Neuronal stem cell (in vitro differentiated cells): Measurements from ENCODE around the gene OMP.

Experiments used
- DNase-seq: peaks from one replicate; pipeline ENCODE4 v3.0.0-alpha.2; 2013; ENCODE audit warnings: low spot score
- H2AFZ ChIP-seq: one replicate; pipeline ENCODE4 v1.6.1; 2013; ENCODE audit warnings: mild to moderate bottlenecking, low read length, inconsistent platforms
- H2AK5ac ChIP-seq: 2 replicates; pipeline ENCODE4 v1.6.1; 2013; ENCODE audit warnings: low read depth, mild to moderate bottlenecking, inconsistent platforms, low read length, moderate library complexity, mixed read lengths
- H2BK120ac ChIP-seq: 2 replicates; pipeline ENCODE4 v1.6.1; 2013; ENCODE audit warnings: low read depth, mild to moderate bottlenecking, inconsistent platforms, low read length, moderate library complexity, mixed read lengths
- H2BK12ac ChIP-seq: one replicate; pipeline ENCODE4 v1.6.1; 2013; ENCODE audit warnings: low read length, inconsistent platforms
- H2BK15ac ChIP-seq: 2 replicates; pipeline ENCODE4 v1.6.1; 2013; ENCODE audit warnings: mild to moderate bottlenecking, low read length, inconsistent platforms, mixed read lengths
- H2BK5ac ChIP-seq: one replicate; pipeline ENCODE4 v1.6.1; 2013; ENCODE audit warnings: inconsistent platforms, mild to moderate bottlenecking, low read length, moderate library complexity
- H3K14ac ChIP-seq: one replicate; pipeline ENCODE4 v1.6.1; 2013; ENCODE audit warnings: low read length, inconsistent platforms
- H3K18ac ChIP-seq: 2 replicates; pipeline ENCODE4 v1.6.1; 2013; ENCODE audit warnings: low read length, inconsistent platforms
- H3K23ac ChIP-seq: 2 replicates; pipeline ENCODE4 v1.6.1; 2013; ENCODE audit warnings: low read depth, mild to moderate bottlenecking, mixed read lengths, low read length, inconsistent platforms; ENCODE audit not compliant: poor library complexity
- H3K27ac ChIP-seq: replicated peaks from 3 replicates; pipeline ENCODE4 v1.5.1; 2013; ENCODE audit warnings: low read length, inconsistent platforms
- H3K27me3 ChIP-seq, 3 experiments: 2 replicates each; pipeline ENCODE4 v1.6.1; 2013; ENCODE audit warnings: low read length in 3 of 3, mild to moderate bottlenecking in 2 of 3, inconsistent platforms in 1 of 3, low read depth in 1 of 3, mixed read lengths in 1 of 3, moderate library complexity in 1 of 3; ENCODE audit not compliant: control insufficient read depth in 3 of 3, insufficient read depth in 3 of 3
- H3K36me3 ChIP-seq, 2 donors: replicated peaks in 1 of 2; 2 replicates each; pipeline ENCODE4 v1.6.1; 2013; ENCODE audit warnings: low read length in 2 of 2; ENCODE audit not compliant: control insufficient read depth in 2 of 2, insufficient read depth in 2 of 2
- H3K4ac ChIP-seq: 2 replicates; pipeline ENCODE4 v1.6.1; 2013; ENCODE audit warnings: inconsistent platforms, mild to moderate bottlenecking, low read length, moderate library complexity
- H3K4me1 ChIP-seq, 2 donors: 1 replicate in 1 of 2; 2 replicates in 1 of 2; pipeline ENCODE4 v1.6.1; 2013; ENCODE audit warnings: low read length in 2 of 2, low read depth in 1 of 2; ENCODE audit not compliant: control insufficient read depth in 2 of 2, insufficient read depth in 1 of 2
- H3K4me2 ChIP-seq: one replicate; pipeline ENCODE4 v1.6.1; 2013; ENCODE audit warnings: mild to moderate bottlenecking, low read length, inconsistent platforms; ENCODE audit not compliant: insufficient read depth, poor library complexity, severe bottlenecking
- H3K4me3 ChIP-seq, 2 donors: 2 replicates each; pipeline ENCODE4 v1.5.1; 2013; ENCODE audit warnings: low read length in 2 of 2, mild to moderate bottlenecking in 2 of 2, inconsistent platforms in 1 of 2, moderate library complexity in 1 of 2
- H3K79me1 ChIP-seq: one replicate; pipeline ENCODE4 v1.6.1; 2013; ENCODE audit warnings: low read depth, mild to moderate bottlenecking, inconsistent platforms, low read length, moderate library complexity
- H3K9ac ChIP-seq: one replicate; pipeline ENCODE4 v1.6.1; 2013; ENCODE audit warnings: mild to moderate bottlenecking, low read depth, low read length, inconsistent platforms; ENCODE audit not compliant: poor library complexity
- H3K9me3 ChIP-seq, 2 donors: replicated peaks in 1 of 2; 2 replicates each; pipeline versions ENCODE3 to v1.6.1; 2013; ENCODE audit warnings: low read length in 2 of 2, mild to moderate bottlenecking in 2 of 2, inconsistent platforms in 1 of 2, low read depth in 1 of 2, mixed read lengths in 1 of 2, moderate library complexity in 1 of 2; ENCODE audit not compliant: control insufficient read depth in 2 of 2, insufficient read depth in 1 of 2
- H4K8ac ChIP-seq: one replicate; pipeline ENCODE4 v1.6.1; 2013; ENCODE audit warnings: low read depth, mild to moderate bottlenecking, inconsistent platforms, low read length, moderate library complexity
- H4K91ac ChIP-seq: one replicate; pipeline ENCODE4 v1.6.1; 2013; ENCODE audit warnings: low read length, low read depth, mild to moderate bottlenecking, inconsistent platforms; ENCODE audit not compliant: poor library complexity
- WGBS, 2 donors: extraction: QIAGEN DNeasy Blood & Tissue Kit; methylation state at CpG; one replicate each; pipeline ENCODE4 v1.1.7; 2013; ENCODE audit warnings: missing lambda C conversion rate in 2 of 2, mixed read lengths in 1 of 2; ENCODE audit not compliant: insufficient read length in 2 of 2, insufficient replicate concordance in 1 of 2; ENCODE audit errors: extremely low coverage in 2 of 2; 5-methylcytosine and 5-hydroxymethylcytosine counted together

OMP gene

GRCh38 chr11:77127235-77127911 is 24.7 kb downstream of the OMP start:
- Histone ChIP-seq H2BK12ac (peak overlapping the region; percentile 80), H3K27ac (no peak overlapping the region), H3K23ac (peak overlapping the region; percentile 44), H2BK120ac (no peak overlapping the region), H3K4ac (no peak overlapping the region), H4K91ac (no peak overlapping the region), H3K9me3 (no peaks in the 10 kb centered on the region), H3K36me3 (peaks cover 0 to 33% of the 10 kb centered on the region in 2 donors), H3K18ac (peak overlapping the region; percentile 95), H3K79me1 (no peaks in the 10 kb centered on the region), H3K4me3 (peak overlapping the region; percentile 33 to 68), H3K4me1 (peaks cover 11 to 12% of the 10 kb centered on the region in 2 donors), H3K4me2 (peak overlapping the region; percentile 71), H3K14ac (no peak overlapping the region), H3K27me3 (no peaks in the 10 kb centered on the region), H2AK5ac (peak overlapping the region; percentile 40), H2BK5ac (no peak overlapping the region), H4K8ac (no peak overlapping the region), H2BK15ac (peak overlapping the region; percentile 90), H2AFZ (peak overlapping the region; percentile 88), H3K9ac (peak overlapping the region; percentile 46)
- no CpG with 5 or more reads among the region's 27 CpGs for WGBS, 2 donors
- DNase-seq, result peak; percentile 64

DNA sequence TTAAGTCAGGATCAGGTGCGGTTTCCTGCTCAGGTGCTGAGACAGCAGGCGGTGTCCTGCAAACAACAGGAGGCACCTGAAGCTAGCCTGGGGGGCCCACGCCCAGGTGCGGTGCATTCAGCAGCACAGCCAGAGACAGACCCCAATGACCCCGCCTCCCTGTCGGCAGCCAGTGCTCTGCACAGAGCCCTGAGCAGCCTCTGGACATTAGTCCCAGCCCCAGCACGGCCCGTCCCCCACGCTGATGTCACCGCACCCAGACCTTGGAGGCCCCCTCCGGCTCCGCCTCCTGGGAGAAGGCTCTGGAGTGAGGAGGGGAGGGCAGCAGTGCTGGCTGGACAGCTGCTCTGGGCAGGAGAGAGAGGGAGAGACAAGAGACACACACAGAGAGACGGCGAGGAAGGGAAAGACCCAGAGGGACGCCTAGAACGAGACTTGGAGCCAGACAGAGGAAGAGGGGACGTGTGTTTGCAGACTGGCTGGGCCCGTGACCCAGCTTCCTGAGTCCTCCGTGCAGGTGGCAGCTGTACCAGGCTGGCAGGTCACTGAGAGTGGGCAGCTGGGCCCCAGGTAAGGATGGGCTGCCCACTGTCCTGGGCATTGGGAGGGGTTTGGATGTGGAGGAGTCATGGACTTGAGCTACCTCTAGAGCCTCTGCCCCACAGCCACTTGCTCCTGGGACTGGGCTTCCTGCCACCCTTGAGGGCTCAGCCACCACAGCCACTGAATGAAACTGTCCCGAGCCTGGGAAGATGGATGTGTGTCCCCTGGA is 25.5 kb downstream of the OMP start, which contains the start of gene MYO7A:
Gene MYO7A, plus strand, starts transcription at position 327 of the 772 bp plus-strand sequence. CDS start 2,389 bp downstream, outside the sequence.
- H3K18ac ChIP-seq, result peak within 1 kb of the TSS; percentile 95
- peak within 1 kb of the TSS; percentile 71 for H3K4me2 ChIP-seq
- H2BK5ac ChIP-seq, result peak within 1 kb of the TSS; percentile 14
- H3K9ac ChIP-seq, result peak within 1 kb of the TSS; percentile 46
- no CpG with 5 or more reads among the region's 20 CpGs for WGBS, 2 donors
- H3K9me3 ChIP-seq, result no peaks in the 10 kb centered on the region
- peak within 1 kb of the TSS; percentile 64 for H3K14ac ChIP-seq
- H2BK120ac ChIP-seq, result no peak within 1 kb of the TSS
- peak within 1 kb of the TSS; percentile 33 to 68 for H3K4me3 ChIP-seq
- H3K4ac ChIP-seq, result no peak within 1 kb of the TSS
- H2BK15ac ChIP-seq, result peak within 1 kb of the TSS; percentile 90
- H2AK5ac ChIP-seq, result peak within 1 kb of the TSS; percentile 86
- peak within 1 kb of the TSS; percentile 88 for H2AFZ ChIP-seq
- H3K27ac ChIP-seq, result no peak within 1 kb of the TSS
- H3K27me3 ChIP-seq, result no peaks in the 10 kb centered on the region
- DNase-seq, result peak; percentile 37
- peak within 1 kb of the TSS; percentile 80 for H2BK12ac ChIP-seq
- peak within 1 kb of the TSS; percentile 56 for H3K23ac ChIP-seq
- peaks cover 11 to 12% of the 10 kb centered on the region in 2 donors for H3K4me1 ChIP-seq
- peaks cover 0 to 25% of the 10 kb centered on the region in 2 donors for H3K36me3 ChIP-seq
- peak within 1 kb of the TSS; percentile 9 for H4K91ac ChIP-seq
- H3K79me1 ChIP-seq, result no peaks in the 10 kb centered on the region
- no peak within 1 kb of the TSS for H4K8ac ChIP-seq

GRCh38 chr11:77129069-77129841 is 26.6 kb downstream of the OMP start:
- H3K4me3 ChIP-seq, result no peak overlapping the region
- no peak overlapping the region for H3K27ac ChIP-seq
- H3K27me3 ChIP-seq, result no peaks in the 10 kb centered on the region
- no peak overlapping the region for H2BK120ac ChIP-seq
- H2BK12ac ChIP-seq, result peak overlapping the region; percentile 28
- no peak overlapping the region for H3K4me2 ChIP-seq
- H2AFZ ChIP-seq, result no peak overlapping the region
- no peak overlapping the region for H2BK5ac ChIP-seq
- H3K79me1 ChIP-seq, result no peaks in the 10 kb centered on the region
- H4K8ac ChIP-seq, result no peak overlapping the region
- no peak overlapping the region for H3K14ac ChIP-seq
- no peak overlapping the region for H3K18ac ChIP-seq
- H3K9me3 ChIP-seq, result no peaks in the 10 kb centered on the region
- no peak overlapping the region for H3K4ac ChIP-seq
- DNase-seq, result no peak
- H2AK5ac ChIP-seq, result no peak overlapping the region
- no peak overlapping the region for H3K23ac ChIP-seq
- H3K4me1 ChIP-seq, result peaks cover 11 to 12% of the 10 kb centered on the region in 2 donors
- peaks cover 0 to 14% of the 10 kb centered on the region in 2 donors for H3K36me3 ChIP-seq
- no peak overlapping the region for H2BK15ac ChIP-seq
- H4K91ac ChIP-seq, result no peak overlapping the region
- no peak overlapping the region for H3K9ac ChIP-seq
- no CpG with 5 or more reads among the region's 11 CpGs for WGBS, 2 donors
